ENCODE data around the gene ATP12A. TPM values are rescaled to one million over a fixed set of nuclear protein-coding genes. Genes with fewer than 3 reads are reported as not detected.

ATP12A gene
- total RNA-seq, 2 donors from 2014 or later, result under 0.01 to 0.26 TPM

DNA sequence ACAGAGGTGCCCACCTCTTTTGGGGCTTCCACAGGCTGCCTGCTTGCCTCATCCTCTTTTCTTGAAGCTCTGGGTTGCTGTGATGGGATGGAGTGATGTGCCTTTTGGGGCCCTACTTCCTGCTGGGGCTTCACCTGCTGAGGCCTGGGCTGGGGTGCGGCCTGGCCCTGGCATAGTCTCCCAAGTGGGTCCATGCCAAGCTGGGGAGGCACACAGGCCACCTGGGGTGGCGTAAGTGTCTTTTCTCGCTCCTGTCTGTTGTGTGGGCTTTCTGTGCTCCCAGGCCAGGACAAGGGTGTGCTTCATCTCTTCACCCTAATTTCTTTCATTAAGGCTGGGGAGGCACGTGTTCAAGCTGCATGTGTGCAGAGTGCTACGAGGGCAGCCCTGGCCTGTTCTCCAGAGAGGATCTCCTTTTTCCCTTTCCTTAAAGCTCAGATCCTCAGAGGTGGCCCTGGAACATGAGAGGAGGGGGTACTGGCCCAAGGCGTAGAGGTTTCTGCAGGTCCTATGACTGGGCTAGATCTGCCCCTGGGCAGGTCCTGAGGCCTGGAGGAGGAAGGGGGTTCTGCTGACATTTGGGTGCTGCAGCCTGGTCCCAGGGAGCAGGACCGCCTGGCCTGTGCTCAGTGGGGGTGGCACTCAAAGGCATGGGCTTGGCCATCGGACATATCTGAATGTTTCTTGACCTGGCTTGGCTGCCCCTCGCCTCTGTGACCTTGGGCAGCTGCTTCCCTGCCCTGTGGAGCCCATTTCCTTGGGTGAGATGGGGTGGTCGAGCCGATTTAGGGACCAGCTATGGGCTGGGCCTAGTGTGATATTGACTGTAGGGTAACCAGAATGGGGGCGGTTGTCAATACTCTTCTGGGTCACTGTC lies 60.0 kb downstream of the ATP12A start:
- intact Hi-C loops (cut with DNase I), result no loop called here
- ATAC-seq (no peak), DNase-seq (no peak)
- H3K27me3 ChIP-seq, result no peaks in the 10 kb centered on the region
- H3K4me3 ChIP-seq, result no peak overlapping the region
- WGBS, 2 donors, result 73 to 80% methylated on average over 7 to 12 of the region's 12 CpGs
- H3K36me3 ChIP-seq (replicated peaks in 1 of 2; ENCODE audit: insufficient read depth in 1 of 2, low read depth in 2 of 2), result no peaks in the 10 kb centered on the region
- no peaks in the 10 kb centered on the region for H3K9me3 ChIP-seq
- H3K27ac ChIP-seq, result no peak overlapping the region
- no peaks in the 10 kb centered on the region for H3K4me1 ChIP-seq
- TF ChIP-seq, protein P1, sequence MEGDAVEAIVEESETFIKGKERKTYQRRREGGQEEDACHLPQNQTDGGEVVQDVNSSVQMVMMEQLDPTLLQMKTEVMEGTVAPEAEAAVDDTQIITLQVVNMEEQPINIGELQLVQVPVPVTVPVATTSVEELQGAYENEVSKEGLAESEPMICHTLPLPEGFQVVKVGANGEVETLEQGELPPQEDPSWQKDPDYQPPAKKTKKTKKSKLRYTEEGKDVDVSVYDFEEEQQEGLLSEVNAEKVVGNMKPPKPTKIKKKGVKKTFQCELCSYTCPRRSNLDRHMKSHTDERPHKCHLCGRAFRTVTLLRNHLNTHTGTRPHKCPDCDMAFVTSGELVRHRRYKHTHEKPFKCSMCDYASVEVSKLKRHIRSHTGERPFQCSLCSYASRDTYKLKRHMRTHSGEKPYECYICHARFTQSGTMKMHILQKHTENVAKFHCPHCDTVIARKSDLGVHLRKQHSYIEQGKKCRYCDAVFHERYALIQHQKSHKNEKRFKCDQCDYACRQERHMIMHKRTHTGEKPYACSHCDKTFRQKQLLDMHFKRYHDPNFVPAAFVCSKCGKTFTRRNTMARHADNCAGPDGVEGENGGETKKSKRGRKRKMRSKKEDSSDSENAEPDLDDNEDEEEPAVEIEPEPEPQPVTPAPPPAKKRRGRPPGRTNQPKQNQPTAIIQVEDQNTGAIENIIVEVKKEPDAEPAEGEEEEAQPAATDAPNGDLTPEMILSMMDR (IDR thresholded peaks at IDR 0.05), result no peak
- TF ChIP-seq POLR2A (IDR thresholded peaks at IDR 0.05), result no peak

DNA sequence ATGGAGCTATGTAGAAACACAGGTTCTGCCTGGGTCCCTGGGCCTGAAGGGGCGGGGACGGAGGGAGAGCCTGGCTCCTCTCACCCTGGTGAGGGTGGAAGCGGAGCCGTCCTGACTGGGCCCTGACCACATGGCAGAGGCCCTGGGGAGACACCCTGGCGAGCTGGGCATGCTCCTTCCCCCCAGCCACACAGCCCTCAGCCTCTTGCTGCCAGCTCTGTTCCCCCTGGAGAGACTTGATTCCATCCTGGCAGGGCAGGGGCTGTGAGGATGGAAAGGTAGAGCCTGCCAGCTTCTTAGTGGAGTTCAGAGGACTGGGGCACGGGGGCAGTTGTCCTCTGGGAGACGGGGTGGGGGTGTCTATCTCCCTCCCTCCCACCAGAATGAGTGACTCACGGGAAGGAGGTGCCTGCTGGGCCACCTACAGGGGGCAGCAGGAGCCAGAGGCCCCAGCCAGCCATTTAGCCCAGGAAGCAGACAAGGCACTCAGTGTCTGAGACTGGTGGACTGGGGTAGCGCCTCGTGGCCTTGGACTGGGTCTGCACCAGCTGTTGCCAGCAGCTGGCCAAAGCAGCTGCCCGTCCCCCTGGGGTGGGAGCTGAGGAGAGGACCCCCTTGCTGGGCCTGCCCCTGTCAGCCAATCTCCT lies 60.9 kb downstream of the ATP12A start:
- no peak for ATAC-seq
- WGBS, 2 donors, result 59 to 62% methylated on average over 5 to 8 of the region's 11 CpGs

GRCh38 chr13:24741791-24742190 lies 61.6 kb downstream of the ATP12A start:
- H3K27me3 ChIP-seq, result no peaks in the 10 kb centered on the region
- no peak for TF ChIP-seq POLR2A (IDR thresholded peaks at IDR 0.05)
- TF ChIP-seq, protein P1 (IDR thresholded peaks at IDR 0.05), result no peak
- H3K27ac ChIP-seq, result no peak overlapping the region
- H3K9me3 ChIP-seq, result no peaks in the 10 kb centered on the region
- H3K36me3 ChIP-seq (replicated peaks in 1 of 2; ENCODE audit: insufficient read depth in 1 of 2, low read depth in 2 of 2), result no peaks in the 10 kb centered on the region
- 50 to 58% methylated on average over 2 to 8 of the region's 8 CpGs for WGBS, 2 donors
- ATAC-seq, result no peak
- intact Hi-C loops (cut with DNase I), result no loop called here
- DNase-seq, result no peak
- H3K4me1 ChIP-seq, result peaks cover 6% of the 10 kb centered on the region
- no peak overlapping the region for H3K4me3 ChIP-seq

More for the DNA sequence above, 60.9 kb downstream of the ATP12A start:
- H3K36me3 ChIP-seq (replicated peaks in 1 of 2; ENCODE audit: insufficient read depth in 1 of 2, low read depth in 2 of 2), result no peaks in the 10 kb centered on the region
- DNase-seq, result no peak
- no peak for TF ChIP-seq POLR2A (IDR thresholded peaks at IDR 0.05)
- TF ChIP-seq, protein P1 (IDR thresholded peaks at IDR 0.05), result no peak
- H3K9me3 ChIP-seq, result no peaks in the 10 kb centered on the region
- intact Hi-C loops (cut with DNase I), result no loop called here
- H3K27me3 ChIP-seq, result no peaks in the 10 kb centered on the region
- H3K4me3 ChIP-seq, result no peak overlapping the region
- H3K27ac ChIP-seq, result no peak overlapping the region
- no peaks in the 10 kb centered on the region for H3K4me1 ChIP-seq

- 18 to 19% methylated on average over 4 to 6 of the region's 6 CpGs for WGBS, 2 donors
- Histone ChIP-seq H3K27ac (no peak overlapping the region), H3K9me3 (no peaks in the 10 kb centered on the region), H3K4me3 (no peak overlapping the region), H3K27me3 (no peaks in the 10 kb centered on the region), H3K4me1 (peaks cover 11% of the 10 kb centered on the region), H3K36me3 (replicated peaks in 1 of 2; ENCODE audit: insufficient read depth in 1 of 2, low read depth in 2 of 2) (no peaks in the 10 kb centered on the region)
- DNase-seq, result no peak
- intact Hi-C loops (cut with DNase I), result no loop called here
- ATAC-seq, result no peak
- TF ChIP-seq, protein P1 (IDR thresholded peaks at IDR 0.05), result no peak
- TF ChIP-seq POLR2A (IDR thresholded peaks at IDR 0.05), result no peak
Measured at GRCh38 chr13:24742294-24742693, 62.1 kb downstream of the ATP12A start.

All from body of pancreas (tissue), 4 donors.